HCT116 (cell line): ENCODE measurements around the gene TYRO3.
A peak's percentile ranks its signal among the peaks of the same experiment; 100 is the strongest.

Experiments used
- CTCF ChIP-seq, 3 experiments: fragments of 200-600 bp in 1 of 3; sonication (generic) in 1 of 3; IDR thresholded peaks in 2 of 3; conservative IDR thresholded peaks in 1 of 3; 2 replicates each; pipeline ENCODE4 v1.5.1; 2012 to 2017; ENCODE audit warnings: low read depth in 2 of 3, low read length in 2 of 3, antibody characterized with exemption in 1 of 3, borderline replicate concordance in 1 of 3, control low read depth in 1 of 3, mild to moderate bottlenecking in 1 of 3, mixed read lengths in 1 of 3, mixed run types in 1 of 3, moderate library complexity in 1 of 3; ENCODE audit not compliant: insufficient read depth in 1 of 3
- EGR1 ChIP-seq: IDR thresholded peaks from 2 replicates; pipeline ENCODE4 v1.6.1; 2012; ENCODE audit warnings: low read depth
- ELF1 ChIP-seq: IDR thresholded peaks from 2 replicates; pipeline ENCODE4 v1.6.1; 2012; ENCODE audit warnings: low read depth, borderline replicate concordance
- POLR2A ChIP-seq: IDR thresholded peaks from 2 replicates; pipeline ENCODE4 v1.7.0; 2011; ENCODE audit warnings: borderline replicate concordance; ENCODE audit not compliant: insufficient read depth, insufficient read length; ENCODE audit errors: extremely low read depth
- POLR2AphosphoS5 ChIP-seq: IDR thresholded peaks from 2 replicates; pipeline ENCODE4 v1.6.1; 2011; ENCODE audit warnings: mild to moderate bottlenecking, low read depth, low read length, moderate library complexity
- RAD21 ChIP-seq: IDR thresholded peaks from 2 replicates; pipeline ENCODE4 v1.6.1; 2012; ENCODE audit warnings: low read depth, mild to moderate bottlenecking
- YY1 ChIP-seq: IDR thresholded peaks from 2 replicates; pipeline ENCODE4 v1.6.1; 2011; ENCODE audit warnings: low read length, low read depth, moderate library complexity, mild to moderate bottlenecking; ENCODE audit not compliant: insufficient replicate concordance; ENCODE audit errors: extremely low read depth
- TF ChIP-seq, protein P1 (sequence below): IDR thresholded peaks from 2 replicates; pipeline ENCODE4 v1.6.1; 2012

- no peak for TF ChIP-seq CTCF (IDR thresholded peaks at IDR 0.05 in 2 of 3, conservative IDR thresholded peaks at IDR 0.05 in 1 of 3; ENCODE audit: borderline replicate concordance in 1 of 3, insufficient read depth in 1 of 3, low read depth in 2 of 3, low read length in 2 of 3)
- peak; percentile 43 for TF ChIP-seq POLR2AphosphoS5
- TF ChIP-seq POLR2A = no peak
- no peak for TF ChIP-seq ELF1
- TF ChIP-seq, protein P1, sequence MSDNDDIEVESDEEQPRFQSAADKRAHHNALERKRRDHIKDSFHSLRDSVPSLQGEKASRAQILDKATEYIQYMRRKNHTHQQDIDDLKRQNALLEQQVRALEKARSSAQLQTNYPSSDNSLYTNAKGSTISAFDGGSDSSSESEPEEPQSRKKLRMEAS = peak; percentile 46
- TF ChIP-seq YY1 = no peak
- TF ChIP-seq RAD21 = no peak
- no peak for TF ChIP-seq EGR1
Measured at GRCh38 chr15:41558400-41559238, at the start of gene TYRO3.
